ENCODE results near the gene NACC2. TPM values are rescaled to one million over a fixed set of nuclear protein-coding genes. Genes with fewer than 3 reads are reported as not detected.

Gene NACC2
- polyA plus RNA-seq, 1 of the 3 experiments (the other 2 are of a cell fraction), result 22.1 TPM

- POLR2A ChIA-PET, result no interaction called here
Observed at GRCh38 chr9:136019681-136020060, 75.4 kb downstream of the NACC2 start.

More at GRCh38 chr9:136019681-136020060, 75.4 kb downstream of the NACC2 start:
- Histone ChIP-seq H3K4me2 (no peak overlapping the region), H3K9me3 (no peaks in the 10 kb centered on the region), H3K9me2 (no peaks in the 10 kb centered on the region), H3K9ac (no peak overlapping the region), H3K4me3 (ENCODE audit: low read depth in 2 of 2, low read length in 1 of 2) (no peak overlapping the region), H3K36me3 (replicated peaks in 1 of 2; ENCODE audit: control insufficient read depth in 1 of 2, insufficient read depth in 2 of 2, low read length in 1 of 2) (peaks cover 0 to 3% of the 10 kb centered on the region in 2 experiments), H2AFZ (ENCODE audit: low read depth) (no peak overlapping the region), H4K20me1 (ENCODE audit: insufficient read depth) (peaks cover 86% of the 10 kb centered on the region), H3K79me2 (ENCODE audit: insufficient read depth) (peaks cover 72% of the 10 kb centered on the region), H3K4me1 (ENCODE audit: control insufficient read depth in 1 of 2, insufficient read depth in 2 of 2, low read depth in 1 of 2, low read length in 1 of 2) (peaks cover 0 to 12% of the 10 kb centered on the region in 2 experiments; a peak in 1 of 4 replicates), H3F3A (replicated peaks; ENCODE audit: insufficient read depth) (no peaks in the 10 kb centered on the region), H3K27me3 (ENCODE audit: insufficient read depth) (no peaks in the 10 kb centered on the region), H3K27ac (ENCODE audit: low read depth in 2 of 2, low read length in 1 of 2) (no peak overlapping the region)
- TF ChIP-seq MXI1 (IDR thresholded peaks at IDR 0.05; ENCODE audit: low read depth, low read length) (no peak), FOXJ3 (CRISPR knock-in tag; IDR thresholded peaks at IDR 0.05) (no peak), GABPA (IDR thresholded peaks at IDR 0.05; ENCODE audit: low read depth) (no peak), MEF2A (IDR thresholded peaks at IDR 0.05; ENCODE audit: borderline replicate concordance, low read depth) (no peak), REST (IDR thresholded peaks at IDR 0.05; ENCODE audit: low read depth, low read length) (no peak), ELF1 (IDR thresholded peaks at IDR 0.05) (no peak), RFX5 (IDR thresholded peaks at IDR 0.05; ENCODE audit: low read length) (no peak), USF2 (IDR thresholded peaks at IDR 0.05; ENCODE audit: borderline replicate concordance, low read depth, low read length) (no peak), POLR2AphosphoS5 (IDR thresholded peaks at IDR 0.05; ENCODE audit: low read depth, low read length) (no peak), ZBTB33 (IDR thresholded peaks at IDR 0.05; ENCODE audit: borderline replicate concordance, low read depth) (no peak), CHD2 (IDR thresholded peaks at IDR 0.05; ENCODE audit: low read length, partially characterized antibody) (no peak)
- TF ChIP-seq, protein P1, sequence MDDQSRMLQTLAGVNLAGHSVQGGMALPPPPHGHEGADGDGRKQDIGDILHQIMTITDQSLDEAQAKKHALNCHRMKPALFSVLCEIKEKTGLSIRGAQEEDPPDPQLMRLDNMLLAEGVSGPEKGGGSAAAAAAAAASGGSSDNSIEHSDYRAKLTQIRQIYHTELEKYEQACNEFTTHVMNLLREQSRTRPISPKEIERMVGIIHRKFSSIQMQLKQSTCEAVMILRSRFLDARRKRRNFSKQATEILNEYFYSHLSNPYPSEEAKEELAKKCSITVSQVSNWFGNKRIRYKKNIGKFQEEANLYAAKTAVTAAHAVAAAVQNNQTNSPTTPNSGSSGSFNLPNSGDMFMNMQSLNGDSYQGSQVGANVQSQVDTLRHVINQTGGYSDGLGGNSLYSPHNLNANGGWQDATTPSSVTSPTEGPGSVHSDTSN (IDR thresholded peaks at IDR 0.05), result no peak
- TF ChIP-seq, protein P2, sequence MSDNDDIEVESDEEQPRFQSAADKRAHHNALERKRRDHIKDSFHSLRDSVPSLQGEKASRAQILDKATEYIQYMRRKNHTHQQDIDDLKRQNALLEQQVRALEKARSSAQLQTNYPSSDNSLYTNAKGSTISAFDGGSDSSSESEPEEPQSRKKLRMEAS (IDR thresholded peaks at IDR 0.05; ENCODE audit: low read depth), result no peak
- TF ChIP-seq, protein P3, sequence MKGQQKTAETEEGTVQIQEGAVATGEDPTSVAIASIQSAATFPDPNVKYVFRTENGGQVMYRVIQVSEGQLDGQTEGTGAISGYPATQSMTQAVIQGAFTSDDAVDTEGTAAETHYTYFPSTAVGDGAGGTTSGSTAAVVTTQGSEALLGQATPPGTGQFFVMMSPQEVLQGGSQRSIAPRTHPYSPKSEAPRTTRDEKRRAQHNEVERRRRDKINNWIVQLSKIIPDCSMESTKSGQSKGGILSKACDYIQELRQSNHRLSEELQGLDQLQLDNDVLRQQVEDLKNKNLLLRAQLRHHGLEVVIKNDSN (IDR thresholded peaks at IDR 0.05; ENCODE audit: borderline replicate concordance, low read depth), result no peak
- WGBS (ENCODE audit: low lambda C conversion rate), result 95% methylated on average over 14 of the region's 19 CpGs
- no peak for DNase-seq
- CTCF ChIA-PET, result no interaction called here
